NCI-H748 (cell line): ENCODE data around the gene VPS16.
A peak's percentile ranks its signal among the peaks of the same experiment; 100 is the strongest.
"Not testable (repeated sequence)": the region's sequence is repeated elsewhere in the genome, so short reads cannot be mapped to it uniquely, and the experiment has no call there.

Experiments used
- DNase-seq: peaks from one replicate; lab custom pipeline; 2025; ENCODE audit not compliant: unreplicated experiment; lab: John Stamatoyannopoulos, UW

The VPS16 gene

DNA sequence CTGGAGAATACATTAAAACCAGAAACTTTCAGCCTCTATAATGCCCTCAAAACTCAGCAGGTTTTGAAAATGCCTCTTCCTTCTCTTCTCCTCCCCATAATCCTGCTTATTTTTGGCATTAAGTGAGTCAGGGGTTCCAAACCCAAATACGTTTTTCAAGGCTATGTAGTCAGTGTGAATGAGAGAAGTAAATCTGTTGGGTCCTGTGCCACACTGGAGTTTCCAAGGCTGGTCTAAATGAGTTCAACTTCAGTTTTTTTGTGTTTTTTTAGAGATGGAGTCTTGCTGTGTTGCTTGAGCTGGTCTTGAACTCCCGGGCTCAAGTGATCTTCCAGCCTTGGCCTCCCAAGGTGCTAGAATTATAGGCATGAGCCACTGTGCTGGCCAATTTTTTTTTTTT lies 53.7 kb downstream of the VPS16 start:
- no peak for DNase-seq

DNA sequence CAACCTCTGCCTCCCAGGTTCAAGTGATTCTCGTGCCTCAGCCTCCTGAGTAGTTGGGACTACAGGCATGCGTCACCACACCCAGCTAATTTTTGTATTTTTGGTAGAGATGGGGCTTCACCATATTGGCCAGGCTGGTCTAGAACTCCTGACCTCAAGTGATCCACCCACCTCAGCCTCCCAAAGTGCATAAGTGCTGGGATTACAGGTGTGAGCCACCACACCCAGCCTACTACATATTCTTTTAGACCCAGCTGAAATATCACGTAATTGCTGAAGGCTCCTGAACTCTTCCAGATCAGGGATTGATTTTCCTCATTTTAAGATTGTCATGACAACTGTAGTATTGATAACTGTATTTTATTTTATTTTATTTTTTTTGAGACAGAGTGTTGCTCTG lies 54.6 kb downstream of the VPS16 start:
- not testable (repeated sequence) for DNase-seq

DNA sequence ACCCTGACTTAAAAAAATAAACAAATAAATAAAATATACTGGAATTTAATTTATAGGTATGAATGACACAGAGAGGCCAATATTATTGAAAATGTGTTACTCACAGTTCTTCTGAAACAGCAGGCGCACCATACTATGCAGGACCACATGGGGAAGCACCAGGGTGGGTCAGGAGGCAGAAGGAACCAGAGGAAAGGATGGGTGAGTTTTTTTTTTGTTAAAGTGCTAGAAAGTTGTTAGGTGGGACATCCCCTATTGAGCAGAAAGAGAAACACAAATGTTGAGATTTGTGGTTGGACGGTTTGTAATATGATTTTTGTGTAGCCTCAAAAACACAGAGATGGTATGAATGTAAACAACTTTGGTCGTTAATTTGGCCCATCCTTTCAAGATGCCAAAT lies 58.7 kb downstream of the VPS16 start:
- DNase-seq: no peak

DNA sequence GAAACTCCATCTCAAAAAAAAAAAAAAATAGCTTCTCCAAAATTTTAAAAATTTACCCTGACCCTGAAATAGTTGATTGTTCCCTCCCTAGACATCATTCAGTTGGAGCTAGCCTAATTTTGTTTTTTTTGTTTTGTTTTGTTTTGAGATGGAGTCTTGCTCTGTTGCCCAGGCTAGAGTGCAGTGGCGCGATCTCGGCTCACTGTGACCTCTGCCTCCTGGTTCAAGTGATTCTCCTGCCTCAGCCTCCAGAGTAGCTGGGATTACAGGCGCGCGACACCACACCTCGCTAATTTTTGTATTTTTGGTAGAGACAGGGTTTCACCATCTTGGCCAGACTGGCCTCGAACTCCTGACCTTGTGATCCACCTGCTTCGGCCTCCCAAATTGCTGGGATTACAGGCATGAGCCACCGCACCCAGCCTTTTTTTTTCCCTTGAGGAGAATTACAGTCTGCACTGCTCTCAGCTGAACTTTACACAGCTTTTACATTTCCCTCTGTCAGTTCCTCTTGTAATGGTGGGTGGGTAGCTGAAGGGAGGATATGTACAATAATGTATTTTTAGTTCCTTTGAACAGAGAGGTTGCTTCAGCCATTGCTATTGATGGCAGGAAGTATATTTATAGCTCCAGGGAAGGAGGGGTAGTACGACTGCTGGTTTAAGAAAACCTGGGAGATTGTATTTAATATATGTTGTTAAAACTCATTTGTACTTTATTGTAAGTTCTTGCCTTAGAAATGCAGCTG lies 60.5 kb downstream of the VPS16 start:
- DNase-seq: no peak

DNA sequence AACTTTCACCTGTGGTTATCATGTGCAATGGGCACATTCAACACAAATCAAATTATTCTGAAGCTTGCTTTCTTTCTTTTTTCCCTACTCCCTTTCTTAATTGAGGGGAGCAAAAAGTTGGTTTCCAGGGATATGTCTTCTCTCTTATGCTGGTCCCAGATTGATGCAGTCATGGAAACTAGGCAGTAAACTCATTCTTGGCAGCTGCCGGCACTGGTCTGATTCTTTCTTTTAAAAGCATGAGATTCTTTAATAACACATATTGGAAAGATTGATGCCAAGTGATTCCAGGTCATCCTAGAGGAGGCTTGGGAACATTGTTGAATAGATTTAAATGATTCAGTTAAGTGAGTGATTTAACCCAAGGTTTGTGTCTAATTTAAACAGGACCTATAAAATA lies 61.7 kb downstream of the VPS16 start:
- no peak for DNase-seq

DNA sequence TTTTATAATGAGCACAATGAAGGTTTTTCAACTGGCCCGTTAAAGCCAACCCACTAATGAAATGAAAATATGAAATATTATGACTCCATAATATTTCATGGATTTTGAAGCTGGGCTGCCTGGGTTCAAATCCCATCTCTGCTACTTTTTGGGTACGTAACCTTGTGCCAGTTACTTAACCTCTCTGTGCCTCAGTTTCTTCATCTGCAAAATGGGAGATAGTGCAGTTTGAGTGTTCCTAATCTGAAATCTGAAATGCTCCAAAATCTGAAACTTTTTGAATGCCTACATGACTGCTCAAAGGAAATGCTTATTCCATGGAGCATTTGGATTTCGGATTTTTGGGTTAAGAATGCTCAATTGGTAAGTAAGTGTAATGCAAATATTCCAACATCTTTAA lies 62.3 kb downstream of the VPS16 start:
- no peak for DNase-seq

DNA sequence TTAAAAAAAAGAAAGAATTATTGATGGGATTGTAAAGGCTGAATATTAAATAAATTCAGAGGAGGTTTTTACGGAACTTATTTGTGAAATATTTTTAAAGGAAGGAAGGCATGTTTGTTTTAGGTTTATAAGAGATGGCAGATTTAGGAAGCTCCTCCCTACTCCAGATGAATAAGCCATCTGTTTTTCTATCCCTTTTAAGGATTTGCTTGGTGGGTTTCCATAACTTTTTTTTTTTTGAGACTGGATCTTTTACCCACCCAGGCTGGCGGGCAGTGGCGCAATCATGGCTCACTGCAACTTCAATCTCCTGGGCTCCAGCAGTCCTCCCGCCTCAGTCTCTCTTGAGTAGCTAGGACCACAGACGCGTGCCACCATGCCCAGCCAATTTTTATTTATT lies 63.1 kb downstream of the VPS16 start:
- DNase-seq: no peak

DNA sequence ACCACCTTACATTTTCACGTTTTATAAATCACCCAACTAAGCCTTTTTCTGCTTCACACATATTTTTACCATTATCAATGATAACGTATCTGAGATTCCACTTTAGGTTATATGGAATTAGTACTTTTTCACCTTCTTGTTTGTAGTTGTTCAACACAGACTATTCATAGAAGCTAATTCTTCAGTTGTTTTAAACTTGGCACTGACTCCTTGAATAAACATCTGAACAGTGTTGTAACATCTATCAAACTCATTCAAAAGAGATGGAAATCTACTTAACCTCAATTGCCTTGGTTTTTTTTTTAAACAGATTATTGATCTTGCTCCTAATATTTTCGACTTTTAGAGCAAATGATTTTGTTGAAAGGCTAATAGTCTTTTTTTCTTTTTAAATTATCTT lies 67.0 kb downstream of the VPS16 start:
- DNase-seq: no peak

DNA sequence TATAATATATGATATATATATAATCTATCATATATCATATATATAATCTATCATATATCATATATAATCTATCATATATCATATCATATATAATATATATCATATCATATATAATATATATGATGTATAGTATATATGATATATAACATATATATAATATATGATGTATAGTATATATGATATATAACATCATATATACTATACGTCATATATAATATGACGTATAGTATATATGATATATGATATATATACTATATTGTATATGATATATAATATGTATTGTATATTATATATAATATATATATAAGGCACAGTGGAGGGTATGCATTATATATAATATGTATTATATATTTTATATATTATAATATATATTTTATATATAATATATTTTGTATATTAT lies 69.4 kb downstream of the VPS16 start:
- DNase-seq: no peak

DNA sequence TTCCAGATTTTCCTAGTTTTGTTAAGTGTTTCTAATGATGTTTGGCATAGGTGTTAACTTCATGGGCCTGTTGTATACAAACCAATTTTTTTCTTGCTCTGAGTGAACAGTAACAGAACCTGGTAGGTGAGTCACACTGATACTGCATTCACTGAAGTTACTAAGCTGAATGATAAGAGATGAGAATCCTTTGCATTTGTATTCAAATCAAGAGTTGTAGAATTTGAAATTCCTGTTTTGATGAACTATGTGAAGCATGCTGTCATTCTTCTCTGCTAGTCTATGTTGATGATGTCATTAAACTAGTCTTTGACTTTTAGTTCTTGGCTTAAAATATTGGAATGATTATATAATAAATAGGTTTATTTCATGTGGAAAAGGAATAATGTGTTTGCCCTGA lies 70.7 kb downstream of the VPS16 start:
- DNase-seq: no peak

DNA sequence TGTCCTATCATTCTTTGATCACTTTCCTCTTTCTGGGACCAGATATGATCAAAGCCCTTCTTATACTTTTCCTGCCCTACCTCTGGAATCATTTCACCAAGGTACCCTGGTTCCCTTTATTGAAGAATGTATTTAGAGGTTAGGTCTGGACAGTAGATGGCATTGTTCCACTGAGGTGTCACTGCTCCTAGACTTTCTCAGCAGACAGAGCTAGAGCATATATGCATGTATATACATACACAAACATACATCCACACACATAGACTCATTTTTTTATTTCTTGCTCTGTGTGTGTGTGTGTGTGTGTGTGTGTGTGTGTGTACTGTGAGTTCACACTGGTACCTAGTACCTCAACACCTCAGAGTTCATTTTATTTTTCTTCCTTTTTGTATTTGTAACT lies 73.6 kb downstream of the VPS16 start:
- DNase-seq: peak; percentile 28
